Subcutaneous abdominal adipose tissue (tissue), 5 donors: ENCODE measurements around the gene PBX1.

Experiments used
- H3K27ac ChIP-seq: one replicate; pipeline ENCODE4 v1.7.0; 2013; ENCODE audit warnings: low read depth, mild to moderate bottlenecking, inconsistent platforms, low read length, moderate library complexity
- H3K27me3 ChIP-seq, 5 donors: one replicate each; pipeline ENCODE4 v1.7.0; 2013; ENCODE audit warnings: low read length in 5 of 5, inconsistent platforms in 1 of 5; ENCODE audit not compliant: control insufficient read depth in 5 of 5, insufficient read depth in 4 of 5
- H3K36me3 ChIP-seq, 5 donors: one replicate each; pipeline ENCODE4 v1.7.0; 2013; ENCODE audit warnings: low read length in 5 of 5; ENCODE audit not compliant: control insufficient read depth in 5 of 5, insufficient read depth in 5 of 5
- H3K4me1 ChIP-seq, 5 donors: one replicate each; pipeline ENCODE4 v1.7.0; 2013; ENCODE audit warnings: low read length in 5 of 5, mild to moderate bottlenecking in 3 of 5, moderate library complexity in 1 of 5; ENCODE audit not compliant: control insufficient read depth in 5 of 5, insufficient read depth in 5 of 5
- H3K4me3 ChIP-seq, 5 donors: one replicate each; pipeline ENCODE4 v1.7.0; 2013; ENCODE audit warnings: low read length in 5 of 5, low read depth in 1 of 5
- H3K9ac ChIP-seq, 5 donors: one replicate each; pipeline ENCODE4 v1.7.0; 2013; ENCODE audit warnings: low read length in 5 of 5, mild to moderate bottlenecking in 4 of 5, moderate library complexity in 3 of 5
- H3K9me3 ChIP-seq, 5 donors: one replicate each; pipeline ENCODE4 v1.7.0; 2013; ENCODE audit warnings: low read length in 5 of 5; ENCODE audit not compliant: control insufficient read depth in 5 of 5
- donor health status: healthy.
- donor health status: healthy.
- donor health status: healthy.
- donor health status: healthy.
- donor health status: healthy.

The PBX1 gene

DNA sequence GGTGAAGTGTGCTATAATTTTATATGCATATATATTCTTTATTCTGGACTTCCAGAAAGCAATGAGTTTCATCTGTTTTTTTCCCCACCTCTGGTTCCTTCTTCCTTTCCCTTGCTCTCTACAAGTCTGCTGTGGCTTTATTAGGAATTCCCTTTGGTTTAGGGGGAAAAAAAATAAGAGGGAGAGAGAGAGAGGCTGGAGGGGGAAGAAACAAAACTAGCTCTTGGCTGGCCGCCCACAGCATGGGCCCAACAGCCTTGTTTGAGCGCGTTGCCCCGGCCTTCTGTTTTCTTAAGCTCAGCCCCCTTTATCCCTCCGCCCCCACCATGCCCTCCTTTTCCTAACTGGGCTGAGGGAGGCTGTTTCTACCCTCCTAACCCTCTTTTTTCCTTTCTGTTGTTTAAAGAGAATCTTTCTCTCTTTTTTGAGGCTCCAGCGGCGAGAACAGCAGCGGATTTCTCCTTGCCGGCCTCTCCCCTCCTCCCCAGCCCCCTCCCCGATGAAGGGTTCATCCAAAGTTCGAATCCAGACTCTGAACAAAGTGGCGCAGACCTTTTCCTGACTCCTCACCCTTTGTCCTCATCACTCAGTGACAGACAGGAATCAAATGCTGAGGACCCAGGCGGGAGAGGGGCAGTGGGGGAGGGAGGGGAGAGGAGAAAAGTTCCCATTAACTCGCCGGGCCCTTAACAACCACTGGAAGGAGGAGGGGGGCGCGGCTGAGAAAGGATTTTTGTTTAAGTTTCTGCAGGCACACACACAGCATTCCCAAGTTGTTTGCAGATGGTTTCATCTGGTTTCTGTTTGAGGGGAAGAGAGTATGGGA, 29.7 kb downstream of the PBX1 start:
- peaks cover 12 to 21% (median 15%) of the 10 kb centered on the region in 5 donors for H3K36me3 ChIP-seq
- peak overlapping the region; percentile 63 for H3K27ac ChIP-seq
- peak overlapping the region in 4 of 5 donors; percentile 5 to 43 (median 18) for H3K4me3 ChIP-seq
- no peaks in the 10 kb centered on the region for H3K9me3 ChIP-seq
- H3K4me1 ChIP-seq: peaks cover 3 to 29% (median 21%) of the 10 kb centered on the region in 5 donors
- H3K9ac ChIP-seq: no peak overlapping the region
- no peaks in the 10 kb centered on the region for H3K27me3 ChIP-seq

DNA sequence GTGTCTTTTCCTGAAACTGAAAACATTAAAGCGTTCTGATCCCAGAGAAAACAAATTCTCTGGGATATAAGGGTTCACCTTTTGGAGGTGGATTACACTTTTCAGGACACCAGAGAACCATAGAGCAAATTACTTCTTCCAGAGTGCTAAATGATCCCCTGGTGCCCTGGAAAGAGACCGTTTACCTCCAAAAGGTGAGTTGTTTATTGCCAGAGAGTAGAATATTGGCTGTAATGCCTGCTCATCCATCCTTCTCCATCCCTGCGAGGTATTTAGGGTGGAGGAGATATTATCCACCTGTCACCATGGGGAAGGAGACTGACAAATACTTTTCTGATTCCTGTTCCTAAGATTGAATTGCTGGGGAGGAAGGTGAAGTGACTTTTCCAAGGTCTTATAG, 30.4 kb downstream of the PBX1 start:
- H3K9ac ChIP-seq: no peak overlapping the region
- H3K9me3 ChIP-seq: no peaks in the 10 kb centered on the region
- H3K27me3 ChIP-seq: no peaks in the 10 kb centered on the region
- peaks cover 3 to 29% (median 21%) of the 10 kb centered on the region in 5 donors for H3K4me1 ChIP-seq
- no peak overlapping the region for H3K4me3 ChIP-seq
- H3K36me3 ChIP-seq: peaks cover 12 to 21% (median 15%) of the 10 kb centered on the region in 5 donors
- no peak overlapping the region for H3K27ac ChIP-seq

- H3K9me3 ChIP-seq: no peaks in the 10 kb centered on the region
- peaks cover 12 to 21% (median 15%) of the 10 kb centered on the region in 5 donors for H3K36me3 ChIP-seq
- no peak overlapping the region for H3K27ac ChIP-seq
- H3K9ac ChIP-seq: no peak overlapping the region
- H3K27me3 ChIP-seq: no peaks in the 10 kb centered on the region
- H3K4me3 ChIP-seq: no peak overlapping the region
- peaks cover 3 to 29% (median 21%) of the 10 kb centered on the region in 5 donors for H3K4me1 ChIP-seq
Observed at GRCh38 chr1:164589961-164590507, 31.1 kb downstream of the PBX1 start.

DNA sequence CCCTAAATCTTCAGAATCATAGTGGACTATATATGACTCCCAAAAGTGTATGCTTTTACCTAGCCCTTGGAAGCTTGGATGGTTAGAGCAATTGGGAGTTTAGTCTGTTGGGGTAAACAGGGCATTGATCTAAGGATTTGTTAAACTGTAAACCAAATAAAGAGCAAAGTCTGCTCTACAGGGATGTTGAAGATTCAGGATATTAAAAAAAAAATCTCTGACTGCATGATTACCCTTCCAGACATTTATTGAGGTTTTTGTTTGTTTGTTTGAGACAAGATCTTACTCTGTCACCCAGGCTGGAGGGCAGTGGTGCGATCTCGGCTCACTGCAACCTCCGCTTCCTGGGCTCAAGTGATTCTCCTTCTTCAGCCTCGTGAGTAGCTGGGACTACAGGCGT, 31.6 kb downstream of the PBX1 start:
- Histone ChIP-seq H3K9ac (no peak overlapping the region), H3K36me3 (peaks cover 12 to 21% (median 15%) of the 10 kb centered on the region in 5 donors), H3K9me3 (no peaks in the 10 kb centered on the region), H3K27me3 (no peaks in the 10 kb centered on the region), H3K4me1 (peaks cover 3 to 29% (median 21%) of the 10 kb centered on the region in 5 donors), H3K27ac (no peak overlapping the region), H3K4me3 (no peak overlapping the region)

DNA sequence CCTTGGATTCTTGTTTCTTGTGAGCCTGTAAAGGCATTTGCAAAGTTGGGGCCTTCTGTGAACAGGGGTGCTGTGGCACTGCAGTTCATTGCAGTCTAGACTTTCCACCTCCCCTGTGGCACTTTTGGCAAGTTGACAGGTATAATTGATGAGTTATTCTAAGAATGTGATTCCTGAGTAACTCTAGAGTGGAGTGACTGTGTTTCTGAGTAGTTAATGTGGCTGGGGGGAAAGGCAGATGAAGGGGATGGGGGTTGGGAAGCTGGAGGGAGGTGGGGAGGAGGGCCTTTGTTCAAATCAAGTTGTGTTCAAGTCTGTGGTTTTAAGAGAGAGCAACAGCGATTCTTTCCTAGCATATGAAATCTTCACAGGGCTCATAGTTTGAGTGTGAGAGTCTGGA, 32.9 kb downstream of the PBX1 start:
- Histone ChIP-seq H3K4me3 (no peak overlapping the region), H3K27me3 (no peaks in the 10 kb centered on the region), H3K4me1 (peaks cover 3 to 29% (median 21%) of the 10 kb centered on the region in 5 donors), H3K9ac (no peak overlapping the region), H3K27ac (peak overlapping the region; percentile 47), H3K36me3 (peaks cover 1 to 13% (median 7%) of the 10 kb centered on the region in 5 donors), H3K9me3 (no peaks in the 10 kb centered on the region)

- H3K4me1 ChIP-seq: peaks cover 3 to 28% (median 19%) of the 10 kb centered on the region in 5 donors
- H3K9me3 ChIP-seq: no peaks in the 10 kb centered on the region
- peak overlapping the region; percentile 47 for H3K27ac ChIP-seq
- no peak overlapping the region for H3K9ac ChIP-seq
- H3K4me3 ChIP-seq: no peak overlapping the region
- H3K27me3 ChIP-seq: no peaks in the 10 kb centered on the region
- H3K36me3 ChIP-seq: peaks cover 2 to 13% (median 6%) of the 10 kb centered on the region in 5 donors
Observed at GRCh38 chr1:164592634-164593033, 33.6 kb downstream of the PBX1 start.

DNA sequence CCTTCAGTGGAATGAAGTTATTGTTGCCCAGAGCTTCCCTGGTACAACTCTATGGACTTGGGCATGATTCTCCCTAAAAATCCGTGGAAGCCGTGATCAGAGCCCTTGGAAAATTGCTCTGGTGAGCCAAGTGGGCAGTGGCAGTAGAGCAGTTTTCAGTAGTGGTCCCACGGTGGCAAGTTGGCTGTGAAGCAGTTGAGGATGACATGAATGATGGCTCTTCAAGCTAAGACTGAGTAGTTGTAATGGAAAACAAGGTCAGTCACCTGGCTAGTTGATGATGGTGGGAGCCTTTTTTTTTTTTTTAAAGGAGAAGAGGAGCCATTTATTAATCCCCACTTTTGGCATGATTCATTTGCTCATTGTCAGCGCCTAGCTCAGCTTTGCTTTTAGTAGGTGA, 36.2 kb downstream of the PBX1 start:
- H3K27ac ChIP-seq: no peak overlapping the region
- no peak overlapping the region for H3K9ac ChIP-seq
- no peak overlapping the region for H3K4me3 ChIP-seq
- no peaks in the 10 kb centered on the region for H3K9me3 ChIP-seq
- H3K4me1 ChIP-seq: peaks cover 0 to 15% (median 10%) of the 10 kb centered on the region in 5 donors
- no peaks in the 10 kb centered on the region for H3K27me3 ChIP-seq
- peaks cover 0 to 9% (median 6%) of the 10 kb centered on the region in 5 donors for H3K36me3 ChIP-seq

- peaks cover 0 to 9% (median 6%) of the 10 kb centered on the region in 5 donors for H3K36me3 ChIP-seq
- no peaks in the 10 kb centered on the region for H3K9me3 ChIP-seq
- H3K4me1 ChIP-seq: peaks cover 0 to 15% (median 10%) of the 10 kb centered on the region in 5 donors
- H3K27me3 ChIP-seq: no peaks in the 10 kb centered on the region
- H3K9ac ChIP-seq: no peak overlapping the region
- H3K27ac ChIP-seq: no peak overlapping the region
- no peak overlapping the region for H3K4me3 ChIP-seq
Observed at GRCh38 chr1:164596172-164596571, 37.2 kb downstream of the PBX1 start.

GRCh38 chr1:164598719-164599118, 39.7 kb downstream of the PBX1 start:
- Histone ChIP-seq H3K4me1 (peaks cover 3 to 18% (median 16%) of the 10 kb centered on the region in 5 donors), H3K27ac (no peak overlapping the region), H3K9me3 (no peaks in the 10 kb centered on the region), H3K36me3 (peaks cover 0 to 13% (median 6%) of the 10 kb centered on the region in 5 donors), H3K9ac (no peak overlapping the region), H3K27me3 (no peaks in the 10 kb centered on the region), H3K4me3 (no peak overlapping the region)

DNA sequence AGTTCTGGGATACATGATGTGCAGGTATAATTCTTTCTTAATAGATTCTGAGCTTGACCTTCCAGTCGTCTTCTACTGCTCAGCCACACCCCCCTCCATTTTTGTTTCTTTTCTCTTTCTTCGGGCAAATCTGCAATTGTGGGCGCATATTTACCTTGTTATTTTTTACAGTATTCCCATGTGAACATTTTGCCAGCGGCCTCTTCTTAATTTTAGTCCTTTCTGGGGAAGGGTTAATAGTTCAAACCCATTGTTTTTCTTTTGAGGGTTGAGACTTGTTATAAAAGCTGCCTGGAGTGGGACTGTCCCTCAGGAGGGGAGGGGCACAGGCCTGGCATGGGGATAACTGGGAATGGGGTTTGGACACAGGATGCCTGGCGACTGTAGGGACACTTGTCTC, 40.3 kb downstream of the PBX1 start:
- peaks cover 3 to 18% (median 16%) of the 10 kb centered on the region in 5 donors for H3K4me1 ChIP-seq
- no peak overlapping the region for H3K27ac ChIP-seq

More for the DNA sequence above, 40.3 kb downstream of the PBX1 start:
- Histone ChIP-seq H3K27me3 (no peaks in the 10 kb centered on the region), H3K9me3 (no peaks in the 10 kb centered on the region), H3K9ac (no peak overlapping the region), H3K4me3 (no peak overlapping the region), H3K36me3 (peaks cover 2 to 15% (median 6%) of the 10 kb centered on the region in 5 donors)
